ENCODE data around the gene BID.
"Not testable (repeated sequence)": the region's sequence is repeated elsewhere in the genome, so short reads cannot be mapped to it uniquely, and the experiment has no call there.

BID gene

GRCh38 chr22:17699696-17700340 is 74.5 kb downstream of the BID start:
- H3K4me3 ChIP-seq (ENCODE audit: low read depth, low read length): no peak overlapping the region
- DNase-seq (ENCODE audit: low read depth): no peak
- TF ChIP-seq CTCF (IDR thresholded peaks at IDR 0.05; ENCODE audit: control insufficient read depth, extremely low read depth, insufficient read depth): no peak

- TF ChIP-seq CTCF (IDR thresholded peaks at IDR 0.05; ENCODE audit: control insufficient read depth, extremely low read depth, insufficient read depth): no peak
These were observed 75.3 kb downstream of the BID start for GRCh38 chr22:17698948-17699347.

GRCh38 chr22:17698276-17698675 is 76.0 kb downstream of the BID start:
- not testable (repeated sequence) for DNase-seq (ENCODE audit: low read depth); H3K4me3 ChIP-seq (ENCODE audit: low read depth, low read length)

More at GRCh38 chr22:17698948-17699347, 75.3 kb downstream of the BID start:
- no peak for DNase-seq (ENCODE audit: low read depth)
- H3K4me3 ChIP-seq (ENCODE audit: low read depth, low read length): no peak overlapping the region

GRCh38 chr22:17697196-17697595 is 77.1 kb downstream of the BID start:
- not testable (repeated sequence) for DNase-seq (ENCODE audit: low read depth); H3K4me3 ChIP-seq (ENCODE audit: low read depth, low read length)

- no peak for DNase-seq (ENCODE audit: low read depth)
- TF ChIP-seq CTCF (IDR thresholded peaks at IDR 0.05; ENCODE audit: control insufficient read depth, extremely low read depth, insufficient read depth): no peak
- no peak overlapping the region for H3K4me3 ChIP-seq (ENCODE audit: low read depth, low read length)
These were observed 78.3 kb downstream of the BID start for GRCh38 chr22:17695986-17696385.

- TF ChIP-seq CTCF (IDR thresholded peaks at IDR 0.05; ENCODE audit: control insufficient read depth, extremely low read depth, insufficient read depth): no peak
- no peak for DNase-seq (ENCODE audit: low read depth)
These were observed 79.5 kb downstream of the BID start for GRCh38 chr22:17694752-17695151.

GRCh38 chr22:17694193-17694592 is 80.1 kb downstream of the BID start:
- no peak for DNase-seq (ENCODE audit: low read depth)
- no peak for TF ChIP-seq CTCF (IDR thresholded peaks at IDR 0.05; ENCODE audit: control insufficient read depth, extremely low read depth, insufficient read depth)
- H3K4me3 ChIP-seq (ENCODE audit: low read depth, low read length): no peak overlapping the region

More at GRCh38 chr22:17694752-17695151, 79.5 kb downstream of the BID start:
- H3K4me3 ChIP-seq (ENCODE audit: low read depth, low read length): no peak overlapping the region

- no peak for TF ChIP-seq CTCF (IDR thresholded peaks at IDR 0.05; ENCODE audit: control insufficient read depth, extremely low read depth, insufficient read depth)
- no peak overlapping the region for H3K4me3 ChIP-seq (ENCODE audit: low read depth, low read length)
- no peak for DNase-seq (ENCODE audit: low read depth)
These were observed 81.4 kb downstream of the BID start for GRCh38 chr22:17692841-17693240.
